GM04503 (cell line): ENCODE data around the gene GALNT15.

Experiments used
- DNase-seq: peaks from one replicate; pipeline ENCODE4 v3.0.0-alpha.2; 2012; ENCODE audit warnings: low read depth

The GALNT15 gene

DNA sequence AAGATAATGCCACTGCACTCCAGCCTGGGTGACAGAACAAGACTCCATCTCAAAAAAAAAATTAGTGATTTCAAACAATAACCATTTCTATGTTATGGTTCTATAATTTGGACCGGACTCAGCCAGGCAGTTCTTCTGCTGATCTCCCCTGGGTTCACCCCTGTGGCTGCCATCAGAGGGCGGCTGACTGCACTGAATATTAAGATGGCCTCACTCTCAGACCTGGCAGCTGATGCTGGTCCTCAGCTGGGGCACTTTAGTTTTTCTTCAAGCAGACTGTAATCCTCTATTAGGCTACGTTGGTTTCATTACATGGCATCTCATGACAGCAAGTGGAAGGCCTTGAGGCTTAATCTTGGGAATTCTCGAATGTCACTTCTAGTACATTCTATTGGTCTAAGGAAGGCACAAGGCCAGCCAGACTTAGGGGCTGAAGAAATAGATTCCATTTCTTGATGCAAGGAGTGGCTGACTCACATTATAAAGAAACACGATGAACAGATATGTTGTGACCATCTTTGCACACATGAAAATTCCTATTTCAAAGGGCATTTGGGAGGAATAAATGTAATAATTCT is 12.8 kb downstream of the GALNT15 start:
- no peak for DNase-seq

DNA sequence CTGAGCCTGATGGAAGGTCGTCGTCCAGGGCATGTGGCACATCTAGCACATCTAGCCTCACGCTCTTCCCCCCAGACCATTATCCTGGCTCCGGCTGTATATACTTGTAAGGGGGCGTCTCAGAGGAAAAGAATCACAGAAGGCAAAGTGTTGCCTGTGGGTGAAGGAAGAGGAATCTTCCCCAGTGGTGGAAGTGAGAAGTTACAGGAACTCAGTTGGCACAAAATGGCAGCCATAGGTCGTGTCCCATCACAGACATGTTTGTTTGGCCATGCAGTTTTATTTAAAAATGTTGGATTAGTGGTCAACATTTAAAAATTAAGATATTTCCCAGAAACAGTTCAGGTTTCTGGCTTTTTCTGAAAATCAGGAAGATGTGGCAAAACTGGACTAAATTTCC is 13.6 kb downstream of the GALNT15 start:
- no peak for DNase-seq

DNA sequence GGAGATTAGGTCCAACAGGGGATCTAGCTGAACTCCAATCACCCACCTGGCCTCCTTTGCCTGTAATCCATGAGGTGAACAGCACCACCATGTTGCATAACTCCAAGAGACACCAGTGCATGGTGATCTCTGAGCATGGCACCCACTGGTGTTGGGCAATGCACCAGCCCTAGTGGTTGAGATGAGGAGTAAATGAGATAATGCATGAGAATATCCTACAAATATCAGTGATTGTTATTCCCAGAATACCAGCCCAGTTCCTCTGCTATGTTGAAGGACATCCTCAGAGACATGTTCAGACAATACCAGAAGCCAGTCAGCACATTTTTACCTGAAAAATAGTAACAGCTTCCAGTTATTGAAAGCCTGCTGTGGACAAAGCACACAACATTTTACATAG is 14.7 kb downstream of the GALNT15 start:
- no peak for DNase-seq

DNA sequence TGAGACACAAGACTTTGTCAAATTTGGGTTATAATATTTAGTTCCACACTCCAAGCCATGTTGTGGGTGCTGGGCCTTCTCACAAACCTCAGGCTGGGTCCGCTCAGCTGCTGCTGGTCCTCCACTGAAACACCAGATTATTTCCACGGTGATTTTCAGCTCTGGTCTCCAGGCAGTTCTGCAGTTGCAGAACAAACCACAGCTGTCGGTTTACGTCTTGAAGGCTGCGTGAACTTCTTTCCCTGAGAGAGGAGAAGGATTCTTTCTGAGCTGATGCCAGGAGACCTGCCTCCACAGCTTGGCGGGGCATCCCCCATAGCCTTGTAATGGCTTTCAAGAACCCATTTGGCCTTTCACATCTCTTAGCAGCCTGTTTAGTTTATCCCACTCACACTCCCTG is 16.2 kb downstream of the GALNT15 start:
- no peak for DNase-seq

DNA sequence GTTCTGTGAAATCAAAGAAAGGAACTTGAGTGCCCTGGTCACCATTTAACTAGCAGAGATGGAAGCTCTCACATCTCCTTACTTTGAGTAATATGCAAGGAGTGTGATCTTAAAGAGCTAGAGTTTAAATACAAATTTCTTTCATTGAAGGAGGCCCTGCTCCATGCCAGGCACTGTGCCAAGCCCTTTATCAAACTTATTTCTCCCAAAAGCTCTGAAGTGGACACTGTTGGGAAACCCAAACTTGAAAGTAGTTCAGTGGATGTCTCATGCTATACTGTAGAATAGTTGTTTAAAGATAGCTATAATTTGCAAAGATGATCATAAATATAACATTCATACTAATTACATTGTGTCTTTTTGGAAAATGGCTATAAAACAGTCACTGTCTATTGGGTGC is 17.1 kb downstream of the GALNT15 start:
- DNase-seq = no peak

DNA sequence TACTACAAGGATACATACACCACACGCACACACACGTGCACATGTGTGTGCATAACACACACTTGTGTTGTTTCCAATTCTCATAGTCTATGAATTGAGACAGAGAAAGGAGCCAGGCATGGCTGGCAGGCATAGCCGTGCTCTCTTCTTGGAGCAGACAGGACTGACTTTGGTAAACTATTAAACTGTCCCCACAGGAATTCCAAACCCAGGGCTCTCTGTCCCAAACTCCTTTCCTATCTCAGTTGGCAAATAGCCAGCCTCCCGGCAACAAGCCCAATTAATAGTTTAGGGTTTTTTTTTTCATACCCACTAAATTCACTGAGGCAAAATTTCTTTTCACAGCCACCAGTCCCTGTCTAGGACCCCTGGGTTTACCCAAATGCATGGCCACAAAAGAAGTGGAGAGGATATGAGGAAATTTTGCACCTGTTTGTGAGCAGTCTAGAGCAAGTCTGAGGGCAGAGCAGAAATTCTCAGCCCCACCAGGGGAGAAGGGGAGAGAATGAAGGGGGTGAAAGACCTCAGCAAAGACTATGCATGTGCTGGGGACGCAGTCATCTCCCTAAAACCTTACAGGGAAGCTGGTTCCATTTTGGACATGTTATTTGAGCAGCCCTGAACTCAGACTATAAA is 17.8 kb downstream of the GALNT15 start:
- no peak for DNase-seq

DNA sequence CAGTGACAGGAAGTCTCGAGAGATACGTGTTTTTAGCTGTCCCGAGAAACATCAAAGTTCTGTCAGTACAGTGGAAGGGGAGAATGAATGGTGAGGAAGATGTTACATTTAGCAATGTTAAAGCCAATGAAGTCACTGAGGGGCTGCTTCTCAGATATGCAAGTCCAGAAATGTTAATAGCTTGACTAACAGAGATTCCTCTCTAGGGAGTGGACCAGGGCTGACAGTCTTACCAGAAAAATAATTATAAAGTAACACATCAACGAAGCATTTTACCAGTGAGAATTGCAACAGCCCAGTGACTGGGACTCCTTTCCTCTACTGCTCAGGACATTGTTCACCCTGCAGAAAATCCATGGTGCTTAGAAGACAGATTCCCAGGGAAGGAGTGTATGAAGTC is 23.9 kb downstream of the GALNT15 start:
- no peak for DNase-seq

DNA sequence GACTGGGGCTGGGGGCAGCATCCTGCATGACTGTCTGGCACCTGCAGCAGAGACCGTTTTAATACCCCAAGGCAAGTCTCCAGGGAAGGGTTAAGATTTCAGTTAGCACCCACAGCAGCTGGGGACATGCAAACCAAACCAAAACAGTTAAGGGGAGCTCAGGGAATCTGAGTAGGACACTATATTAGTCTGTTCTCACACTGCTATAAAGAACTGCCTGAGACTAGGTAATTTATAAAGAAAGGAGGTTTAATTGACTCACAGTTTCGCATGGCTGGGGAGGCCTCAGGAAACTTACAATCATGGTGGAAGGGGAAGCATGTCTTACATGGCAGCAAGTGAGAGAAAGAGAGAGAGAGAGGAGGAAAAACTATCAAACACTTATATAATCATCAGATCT is 25.3 kb downstream of the GALNT15 start:
- no peak for DNase-seq

DNA sequence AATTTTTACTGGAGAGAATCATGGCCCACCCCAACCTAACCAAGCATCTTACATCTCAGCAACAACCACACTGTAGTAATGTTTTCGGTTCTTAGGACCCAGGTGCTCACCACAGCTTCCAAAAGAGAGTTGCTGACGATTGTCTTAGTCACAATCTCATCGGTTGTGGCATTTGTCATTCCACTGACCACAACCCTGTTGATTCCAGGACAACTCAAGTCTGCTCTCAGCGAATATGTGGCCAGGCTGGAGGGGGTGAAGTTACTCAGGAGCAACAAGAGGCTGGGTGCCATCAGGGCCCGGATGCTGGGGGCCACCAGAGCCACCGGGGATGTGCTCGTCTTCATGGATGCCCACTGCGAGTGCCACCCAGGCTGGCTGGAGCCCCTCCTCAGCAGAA is 25.9 kb downstream of the GALNT15 start:
- DNase-seq = no peak

DNA sequence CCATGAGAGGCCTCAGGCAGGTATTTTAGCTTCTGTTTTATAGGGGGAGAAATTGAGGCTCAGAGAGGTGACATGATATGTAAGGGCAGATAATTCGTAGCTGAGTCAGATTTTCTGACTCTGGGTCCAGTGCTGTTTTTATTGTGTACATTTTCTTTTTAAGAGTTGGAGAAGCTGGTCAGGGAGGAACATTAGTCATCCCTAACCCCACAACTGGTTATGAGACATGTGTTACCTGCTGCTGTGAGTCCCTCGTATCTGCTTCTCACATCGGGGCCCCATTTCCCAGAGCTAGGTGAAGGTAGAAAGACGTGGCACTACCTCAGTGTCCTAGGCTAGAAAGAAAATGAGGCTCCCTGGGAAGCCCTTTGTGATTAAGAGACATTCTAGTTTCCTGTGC is 28.6 kb downstream of the GALNT15 start:
- no peak for DNase-seq

DNA sequence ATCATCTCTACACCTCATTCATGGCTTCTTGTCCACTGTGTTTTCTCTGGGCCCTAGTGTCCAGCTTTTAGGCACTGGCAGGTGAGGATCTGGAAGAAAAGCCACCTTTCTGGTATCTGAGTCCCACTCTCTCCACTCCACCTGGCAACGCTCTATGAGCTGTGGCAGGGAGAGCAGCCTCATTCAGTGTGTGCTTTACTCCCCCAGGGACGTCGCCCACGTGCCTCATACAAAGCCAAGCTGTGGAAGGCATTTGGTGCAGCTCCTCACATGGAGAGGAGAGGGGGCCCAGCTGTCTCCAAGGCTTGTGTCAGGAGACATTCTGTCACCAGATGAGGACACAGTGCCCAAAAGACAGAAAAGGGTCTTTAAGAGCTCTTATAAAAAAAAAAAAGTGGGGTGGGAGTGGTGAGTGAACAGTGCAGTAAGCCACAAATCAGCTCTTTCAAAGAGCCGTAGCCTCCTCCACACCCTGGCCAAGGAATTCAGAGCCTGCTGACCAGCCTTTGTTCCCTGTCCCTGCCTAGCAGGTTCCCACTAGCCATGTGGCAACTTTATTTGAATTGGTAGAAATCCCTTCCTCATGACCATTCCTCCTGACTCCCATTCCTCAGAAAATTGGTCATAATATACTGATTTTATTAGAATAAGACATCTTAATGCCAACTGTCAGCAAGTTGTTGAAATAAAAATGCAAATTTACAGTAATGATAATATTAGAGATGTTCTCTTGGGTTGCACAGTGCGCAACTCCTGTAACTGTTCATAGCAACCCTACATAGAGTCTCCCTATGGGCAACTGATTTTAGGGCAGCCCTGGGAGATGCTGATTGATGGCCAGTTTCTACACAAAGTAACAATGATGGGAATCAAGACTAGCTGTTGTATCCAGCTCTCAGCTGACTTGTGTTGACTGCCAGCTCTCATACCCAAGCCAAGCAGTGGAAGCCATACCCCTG is 29.5 kb downstream of the GALNT15 start:
- DNase-seq = no peak

DNA sequence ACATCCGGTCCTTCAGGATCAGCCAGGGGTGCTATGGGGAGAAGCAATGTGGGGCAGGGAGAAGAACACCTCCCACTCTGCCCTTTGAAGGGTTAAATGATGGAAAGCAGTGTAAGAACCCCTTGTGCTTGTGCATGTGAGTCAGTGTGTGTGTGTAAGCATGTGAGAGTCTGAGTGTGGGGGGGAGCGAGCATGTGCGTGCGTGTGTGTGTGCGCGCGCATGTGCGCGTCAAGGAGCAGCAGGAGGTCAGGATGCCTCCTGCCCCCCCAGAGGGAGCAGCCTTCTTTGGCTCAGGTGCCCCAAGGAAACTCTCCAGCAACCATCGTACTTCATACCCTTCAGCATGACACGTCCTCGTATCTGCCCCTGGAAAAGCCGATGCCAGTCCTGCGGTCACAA is 30.3 kb downstream of the GALNT15 start:
- no peak for DNase-seq

DNA sequence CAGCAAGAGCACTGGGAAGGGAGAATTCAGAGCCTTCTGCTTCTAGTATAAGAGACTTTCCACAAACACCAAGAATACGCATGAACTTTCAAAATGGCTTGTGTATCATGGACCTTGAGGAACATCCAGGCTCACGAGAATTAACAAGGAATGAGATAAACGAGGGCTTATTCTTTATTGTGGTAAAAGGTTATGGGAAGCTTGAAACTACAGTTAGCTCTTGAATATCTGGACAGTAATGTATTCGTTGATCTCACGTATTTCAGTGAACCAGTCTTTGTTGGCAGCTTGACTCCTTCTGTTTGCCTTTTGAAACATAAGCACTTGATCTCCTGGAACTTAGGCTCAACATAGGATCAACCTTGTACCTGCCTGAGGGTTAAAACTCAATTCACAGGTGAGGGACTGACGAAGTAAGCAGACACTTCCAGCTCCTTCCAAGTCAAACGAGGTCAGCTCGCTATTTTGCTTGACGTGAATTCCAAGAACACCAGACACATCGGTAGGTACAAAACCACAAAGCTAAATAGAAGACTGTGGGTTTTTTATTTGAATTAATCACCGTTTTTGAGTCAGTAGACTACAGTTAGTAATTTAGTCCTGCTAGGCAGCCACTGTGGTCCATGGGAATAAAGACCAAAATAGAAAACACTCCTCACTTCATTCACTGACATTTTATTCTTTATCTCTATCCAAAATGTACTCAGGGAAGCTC is 30.8 kb downstream of the GALNT15 start:
- DNase-seq = peak; percentile 28

DNA sequence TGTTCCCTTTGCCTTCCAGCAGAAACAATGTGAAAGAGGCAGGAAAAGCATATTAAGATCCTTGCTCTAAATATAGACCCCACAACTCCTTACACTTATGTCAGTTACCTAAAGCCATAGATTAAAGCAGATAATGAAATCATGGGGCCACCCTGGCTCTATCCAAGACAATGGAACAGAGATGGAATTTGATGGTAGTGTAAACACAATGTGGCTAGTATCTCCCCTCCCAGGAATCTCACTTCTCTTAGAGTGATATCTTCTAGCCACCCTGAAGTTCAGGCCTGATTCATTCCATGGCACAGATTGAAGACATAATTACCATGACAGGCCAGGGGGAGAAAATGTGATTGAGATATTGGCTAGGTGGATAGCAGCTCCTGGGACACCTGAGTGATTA is 32.6 kb downstream of the GALNT15 start:
- no peak for DNase-seq

DNA sequence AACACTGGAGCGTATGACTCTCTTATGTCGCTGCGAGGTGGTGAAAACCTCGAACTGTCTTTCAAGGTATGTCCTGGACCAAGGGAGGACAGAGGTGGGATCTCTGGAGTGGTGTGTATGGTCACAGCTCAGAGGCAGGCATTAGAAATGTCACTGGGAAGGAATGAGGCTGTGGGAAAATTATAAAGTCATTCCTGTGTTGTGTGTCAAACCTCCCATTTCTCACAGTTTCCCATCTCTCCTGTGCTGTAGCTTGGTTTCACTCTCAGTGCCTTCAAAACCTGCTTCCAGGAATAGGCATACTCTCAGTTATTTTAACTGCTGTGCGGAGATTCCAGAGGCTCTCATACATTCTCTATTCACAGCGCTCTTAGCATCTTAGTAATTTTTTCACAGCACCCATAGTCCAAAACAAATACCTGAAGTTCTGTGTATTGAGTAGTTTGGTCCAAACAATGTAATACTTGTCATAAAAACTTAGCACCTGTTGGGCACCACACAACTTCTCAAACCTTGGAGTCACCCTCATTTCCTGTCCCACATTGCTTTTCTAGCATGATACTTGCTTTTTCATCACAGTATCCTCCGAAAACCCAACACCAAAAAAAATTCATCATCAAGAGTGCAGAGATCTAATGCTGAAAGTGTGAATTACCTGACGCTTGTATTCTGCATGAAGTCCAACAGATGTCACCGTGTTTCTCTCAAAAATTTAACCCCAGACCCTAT is 36.9 kb downstream of the GALNT15 start:
- DNase-seq = peak; percentile 27

DNA sequence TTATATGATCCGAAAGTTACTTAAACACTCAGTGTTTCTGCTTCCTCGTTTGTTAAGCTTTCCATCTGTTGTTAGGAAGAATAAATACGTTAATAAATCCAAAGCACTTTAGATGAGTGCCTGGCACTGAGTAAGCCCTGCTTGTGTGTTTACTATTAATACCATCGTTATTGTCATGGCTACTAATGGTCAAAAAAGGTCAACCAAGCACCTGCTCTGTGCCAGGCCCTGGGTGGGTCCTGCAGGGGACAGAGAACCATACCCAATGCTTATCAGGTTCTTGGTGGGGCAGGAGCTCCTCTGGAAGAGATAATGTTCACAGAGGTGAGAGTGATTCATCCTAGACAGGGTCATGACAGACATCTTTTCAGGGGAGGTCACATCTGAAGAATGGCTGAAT is 39.9 kb downstream of the GALNT15 start:
- no peak for DNase-seq

DNA sequence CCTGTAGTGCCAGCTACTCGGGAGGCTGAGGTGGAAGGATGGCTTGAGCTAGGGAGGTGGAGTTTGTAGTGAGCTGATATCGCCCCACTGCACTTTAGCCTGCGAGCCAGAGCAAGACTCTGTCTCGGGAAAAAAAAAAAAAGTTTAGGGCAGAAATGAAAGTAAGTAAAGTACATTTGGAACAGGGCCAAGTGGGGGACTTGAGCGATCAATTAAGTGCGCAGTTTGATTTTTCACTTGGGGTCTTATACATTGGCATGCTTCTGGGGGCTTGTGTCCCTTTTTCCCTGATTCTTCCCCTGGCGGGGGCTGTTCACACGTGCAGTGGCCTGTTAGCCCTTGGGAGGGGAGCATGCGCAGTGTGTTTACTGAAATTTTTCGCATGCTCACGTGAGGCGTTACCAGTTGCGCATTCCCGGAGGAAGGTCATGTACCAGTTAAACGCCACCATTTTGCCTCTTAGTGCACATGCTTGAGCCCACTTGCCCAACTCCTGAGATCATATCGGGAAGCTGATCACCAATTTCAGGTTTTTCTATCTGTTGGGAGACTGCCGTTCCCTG is 42.0 kb downstream of the GALNT15 start:
- no peak for DNase-seq

DNA sequence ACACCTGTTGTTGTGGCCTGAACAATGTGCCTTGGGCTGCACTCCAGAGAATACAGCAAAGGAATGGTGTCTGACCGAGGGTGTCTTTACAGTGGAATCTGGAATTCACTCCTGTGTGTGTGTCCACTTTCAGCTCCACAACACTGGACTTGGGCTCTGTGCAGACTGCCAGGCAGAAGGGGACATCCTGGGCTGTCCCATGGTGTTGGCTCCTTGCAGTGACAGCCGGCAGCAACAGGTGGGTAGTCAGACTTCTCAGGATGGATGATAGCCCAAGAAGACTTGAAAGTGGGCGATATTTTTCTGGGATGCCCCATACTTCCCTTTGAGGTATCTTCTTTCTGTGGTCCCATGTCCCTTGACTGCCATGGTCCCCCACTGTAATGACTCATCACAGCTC is 45.3 kb downstream of the GALNT15 start:
- no peak for DNase-seq

DNA sequence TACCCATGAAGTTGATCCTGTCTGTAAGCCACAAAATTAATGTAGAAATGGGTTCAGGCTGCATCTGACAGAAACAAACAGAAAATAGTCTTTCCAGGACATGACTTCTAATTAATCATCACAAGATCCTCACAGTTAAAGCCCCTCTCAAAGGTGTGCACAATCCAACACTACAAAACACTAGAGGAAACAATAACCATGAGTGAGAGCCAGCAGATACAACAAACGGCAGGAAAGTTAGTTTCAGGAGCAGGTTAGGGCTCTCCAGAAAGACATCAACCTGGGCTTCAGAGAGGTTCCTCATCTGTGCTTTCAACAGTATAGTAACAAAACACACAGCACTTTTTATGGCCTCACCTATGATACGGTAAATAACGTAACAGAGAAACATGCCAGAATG is 47.5 kb downstream of the GALNT15 start:
- DNase-seq = no peak

DNA sequence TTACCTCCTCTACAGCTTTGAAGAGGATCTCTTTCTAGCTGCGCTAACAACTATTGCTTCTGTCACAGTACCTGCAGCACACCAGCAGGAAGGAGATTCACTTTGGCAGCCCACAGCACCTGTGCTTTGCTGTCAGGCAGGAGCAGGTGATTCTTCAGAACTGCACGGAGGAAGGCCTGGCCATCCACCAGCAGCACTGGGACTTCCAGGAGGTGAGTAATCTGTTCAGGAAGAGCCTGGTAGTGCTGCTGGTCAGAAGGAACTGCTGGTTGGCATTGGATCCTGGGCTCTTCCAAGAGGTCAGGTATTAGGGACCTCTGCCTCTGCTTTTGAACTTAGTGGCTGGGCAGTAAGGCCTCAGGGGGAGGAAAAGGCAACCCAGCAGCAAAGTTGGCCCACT is 48.1 kb downstream of the GALNT15 start:
- no peak for DNase-seq

DNA sequence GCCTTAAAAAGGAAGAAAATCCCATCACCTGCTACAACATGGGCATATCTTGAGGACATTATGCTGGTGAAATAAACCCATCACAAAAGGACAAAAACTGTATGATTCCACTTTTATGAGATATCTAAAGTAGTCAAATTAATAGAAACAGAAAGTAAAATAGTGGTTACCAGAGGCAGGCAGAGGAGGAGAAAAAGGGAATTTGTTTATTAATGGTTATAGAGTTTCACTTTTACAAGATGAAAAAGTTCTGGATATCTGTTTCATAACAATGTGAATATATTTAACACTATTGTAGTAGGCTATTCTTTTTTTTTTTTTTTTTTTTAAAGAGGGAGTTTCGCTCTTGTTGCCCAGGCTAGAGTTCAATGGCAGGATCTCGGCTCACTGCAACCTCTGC is 49.8 kb downstream of the GALNT15 start:
- DNase-seq = no peak

DNA sequence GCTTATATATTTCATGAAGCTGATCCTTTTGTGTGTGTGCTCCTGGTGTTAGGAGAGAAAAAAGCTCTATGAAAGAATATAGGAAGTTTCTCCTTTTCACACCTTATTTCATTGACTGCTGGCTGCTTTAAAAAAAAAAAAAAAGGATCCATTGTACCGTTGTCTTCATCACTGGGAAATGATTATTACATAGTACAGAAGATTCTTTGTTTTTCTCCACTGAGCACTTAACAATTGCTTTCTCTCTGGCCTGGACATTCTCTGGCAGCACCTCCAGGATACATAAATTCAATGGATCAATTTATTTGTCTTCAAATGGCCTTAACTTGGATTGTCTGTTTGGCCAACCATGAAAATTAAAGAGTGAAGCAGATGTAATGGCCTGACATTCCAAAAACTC is 53.1 kb downstream of the GALNT15 start:
- no peak for DNase-seq
